CD4-positive, alpha-beta T cell treated with Interferon gamma for 1 hour (primary cell): ENCODE data around the gene PRKD3.

Experiments used
- DNase-seq: peaks from one replicate; pipeline ENCODE4 v3.0.0-alpha.2; 2020

Gene PRKD3

GRCh38 chr2:37342591-37343220 is 18.1 kb upstream of the PRKD3 start:
- no peak for DNase-seq

GRCh38 chr2:37340637-37341036 is 16.0 kb upstream of the PRKD3 start:
- DNase-seq: no peak

- no peak for DNase-seq
Observed at GRCh38 chr2:37338933-37339332, 14.3 kb upstream of the PRKD3 start.

- DNase-seq: no peak
Observed at GRCh38 chr2:37337620-37338280, 13.1 kb upstream of the PRKD3 start.

DNA sequence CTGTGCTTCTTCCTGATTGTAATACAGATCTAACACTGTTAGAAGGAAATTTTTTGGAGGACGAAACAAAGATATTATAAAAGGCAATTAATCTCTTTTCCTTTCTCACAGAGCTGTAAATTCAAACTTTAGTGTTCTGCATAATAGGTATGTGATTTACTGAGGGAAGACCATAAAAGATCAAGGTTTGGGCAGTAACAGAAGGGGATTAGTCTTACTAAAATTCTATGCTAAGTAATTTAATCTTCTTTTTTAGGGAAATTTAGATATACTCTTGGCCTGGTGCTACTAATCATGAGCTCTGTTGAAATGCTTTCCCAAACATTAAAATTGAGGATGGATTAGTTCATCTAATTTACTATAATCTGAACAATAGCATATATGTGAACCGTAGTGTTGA is 11.0 kb upstream of the PRKD3 start:
- no peak for DNase-seq

- no peak for DNase-seq
Observed at GRCh38 chr2:37333256-37333655, 8.6 kb upstream of the PRKD3 start.

- DNase-seq: no peak
Observed at GRCh38 chr2:37332560-37332959, 7.9 kb upstream of the PRKD3 start.

GRCh38 chr2:37330681-37331080 is 6.0 kb upstream of the PRKD3 start:
- no peak for DNase-seq

DNA sequence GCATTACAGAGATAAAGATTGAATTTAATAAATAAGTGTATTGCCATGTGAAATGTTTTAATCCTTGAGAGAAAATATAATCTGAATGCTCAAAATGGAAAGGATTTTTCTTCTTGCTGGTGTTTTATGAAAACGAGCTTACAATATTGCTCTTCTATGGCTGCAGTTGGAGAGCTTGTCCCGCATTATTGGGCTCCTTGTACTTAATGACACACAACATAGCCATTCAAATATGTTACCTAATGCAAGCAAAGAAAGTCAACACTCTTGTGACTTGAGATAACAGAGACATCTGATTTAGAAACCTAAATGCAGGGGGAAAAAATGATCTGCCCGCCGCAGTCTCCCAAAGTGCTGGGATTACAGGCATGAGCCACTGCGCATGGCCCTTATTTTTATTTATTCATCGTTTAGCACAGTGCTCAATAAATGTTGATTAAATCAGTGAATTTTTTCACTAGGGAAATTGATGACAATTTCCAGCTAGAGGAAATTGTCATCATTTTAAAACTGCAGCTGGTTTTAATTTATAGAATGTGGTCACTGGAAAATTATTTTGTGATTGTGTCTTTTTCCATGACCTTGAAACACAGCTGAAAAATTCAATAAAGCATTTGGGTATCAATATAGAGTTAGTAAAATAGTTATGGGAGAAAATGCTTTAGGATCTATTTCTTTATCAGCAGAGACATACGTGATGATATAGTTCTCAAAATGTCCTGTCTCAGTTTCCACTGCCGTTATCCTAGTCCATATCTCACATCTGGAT is 2.4 kb upstream of the PRKD3 start:
- no peak for DNase-seq

DNA sequence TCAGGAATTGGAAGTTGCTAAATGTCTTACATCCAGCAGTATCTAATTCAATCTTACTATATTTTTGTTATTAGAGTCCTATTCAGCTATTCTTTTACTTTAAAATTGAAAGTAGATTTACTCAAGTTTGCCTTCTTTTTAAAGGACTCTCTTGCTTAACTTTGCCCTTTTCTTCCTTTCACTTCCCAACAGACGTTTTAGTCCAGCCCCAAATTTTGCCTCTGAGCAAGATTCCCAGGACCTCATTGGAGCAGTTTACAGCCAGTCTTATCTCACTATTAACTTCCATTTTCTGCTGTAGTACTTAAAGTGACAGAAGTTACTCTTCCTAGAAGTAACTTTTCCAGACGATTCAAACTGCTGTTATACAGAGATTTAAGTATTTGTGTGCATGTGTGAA is 1.7 kb upstream of the PRKD3 start:
- no peak for DNase-seq

DNA sequence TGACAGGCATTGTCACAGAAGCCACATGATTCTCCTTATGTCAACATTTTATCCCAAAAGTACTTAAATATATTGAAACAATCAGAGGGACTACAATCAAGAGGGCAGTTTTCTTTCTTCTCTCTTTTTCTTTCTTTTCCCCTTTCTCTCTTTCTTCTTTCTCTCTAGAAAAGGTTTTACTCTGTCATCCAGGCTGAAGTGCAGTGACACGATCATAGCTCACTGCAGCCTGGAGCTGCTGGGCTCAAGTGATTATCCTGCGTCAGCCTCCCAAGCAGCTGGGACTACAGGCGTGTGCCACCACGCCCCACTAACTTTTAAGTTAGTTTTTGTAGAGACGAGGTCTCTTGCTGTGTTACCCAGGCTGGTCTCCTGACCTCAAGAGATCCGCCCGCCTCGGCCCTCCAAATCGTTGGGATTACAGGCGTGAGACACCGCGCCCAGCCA is 1.0 kb upstream of the PRKD3 start:
- no peak for DNase-seq

- peak; percentile 82 for DNase-seq
Observed at GRCh38 chr2:37324536-37324785, 172 bp downstream of the PRKD3 start.

- DNase-seq: peak; percentile 39
Observed at GRCh38 chr2:37323781-37324535, 675 bp downstream of the PRKD3 start.

DNA sequence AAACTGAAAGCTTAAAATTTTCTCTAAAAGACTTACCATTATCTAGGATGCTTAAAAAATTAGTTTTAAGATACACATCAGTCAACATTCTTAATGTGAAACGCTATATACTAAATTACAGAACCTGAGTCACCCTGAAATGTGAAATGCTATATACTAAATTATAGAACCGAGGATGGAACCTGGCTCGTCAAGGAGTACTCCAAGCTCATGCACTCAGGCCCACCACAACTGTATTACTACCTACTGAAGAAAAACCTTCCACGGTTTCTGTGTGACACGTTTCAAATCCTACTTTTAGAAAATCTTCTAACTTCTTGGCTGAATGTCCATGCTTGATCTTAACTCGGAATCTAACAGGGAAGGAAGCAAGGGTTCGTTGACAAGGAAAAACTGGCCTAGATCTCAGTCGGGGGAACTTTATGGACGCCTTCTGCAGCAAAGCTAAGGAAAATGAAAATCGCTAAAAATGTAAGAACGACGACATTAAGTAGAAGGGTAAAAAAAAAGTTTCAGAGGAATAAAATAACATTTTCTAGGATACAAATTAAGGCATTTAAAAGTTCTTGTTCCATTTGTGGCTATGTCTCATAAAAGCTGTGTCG is 1.4 kb downstream of the PRKD3 start:
- no peak for DNase-seq

DNA sequence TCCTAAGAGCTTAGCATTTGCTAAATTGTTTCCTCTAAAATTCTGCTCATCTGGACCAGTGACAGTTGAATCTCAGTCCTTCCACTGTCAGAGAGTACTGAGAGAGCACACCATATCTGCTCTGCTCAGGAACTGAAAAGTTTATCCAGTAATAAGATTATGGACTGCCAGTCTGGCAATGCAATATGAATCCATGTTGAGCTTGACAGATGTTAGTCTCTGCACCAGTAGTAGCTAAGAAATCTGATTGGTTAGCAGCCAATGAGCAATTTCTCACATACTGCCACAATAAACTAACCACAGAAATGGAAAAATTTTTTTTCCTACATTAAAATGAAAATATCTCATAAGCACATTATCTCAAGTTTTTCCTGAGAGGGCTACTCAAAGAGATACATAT is 2.3 kb downstream of the PRKD3 start:
- DNase-seq: no peak

GRCh38 chr2:37321029-37321682 is 3.5 kb downstream of the PRKD3 start:
- DNase-seq: no peak

- no peak for DNase-seq
Observed at GRCh38 chr2:37319754-37320609, 4.7 kb downstream of the PRKD3 start.

GRCh38 chr2:37318401-37318800 is 6.2 kb downstream of the PRKD3 start:
- DNase-seq: no peak

GRCh38 chr2:37317746-37318145 is 6.9 kb downstream of the PRKD3 start:
- no peak for DNase-seq

DNA sequence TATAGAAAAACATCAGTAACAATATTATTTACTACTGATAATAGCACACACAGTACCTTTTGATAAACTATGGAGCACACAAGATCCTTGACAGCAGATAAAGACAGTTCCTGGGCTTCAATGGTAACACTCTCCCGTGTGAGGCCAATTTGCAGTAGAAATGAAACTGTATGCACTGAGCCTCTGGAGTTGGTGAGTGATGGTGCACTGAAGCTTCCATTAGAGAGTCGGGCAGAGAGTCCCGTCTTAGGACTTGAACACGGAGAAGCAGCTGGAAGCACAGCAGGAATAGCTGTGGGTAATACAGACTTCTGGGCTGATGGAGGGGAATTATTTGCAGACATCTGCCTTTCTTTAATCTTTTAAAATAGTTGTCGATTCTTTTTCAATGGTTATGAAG is 8.5 kb downstream of the PRKD3 start:
- no peak for DNase-seq

DNA sequence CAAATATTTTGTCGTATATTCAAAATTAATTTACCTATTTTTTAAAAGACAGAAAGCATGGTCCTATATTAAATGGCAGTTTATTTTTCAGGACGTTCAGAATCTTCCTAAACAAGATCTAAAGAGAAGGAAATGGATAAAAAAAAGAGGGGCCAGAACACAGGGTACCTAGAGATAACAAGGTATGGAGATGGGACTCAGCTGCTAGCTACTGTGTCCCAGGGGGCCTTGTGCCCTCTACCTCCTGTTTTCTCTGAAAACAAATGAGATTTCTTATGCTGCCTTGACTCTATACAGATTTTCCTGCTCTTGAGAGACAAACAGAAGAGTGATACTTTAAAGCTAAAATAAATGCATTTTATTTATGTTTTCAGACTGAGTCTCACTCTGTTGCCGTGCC is 9.3 kb downstream of the PRKD3 start:
- DNase-seq: no peak

- DNase-seq: no peak
Observed at GRCh38 chr2:37307500-37307899, 17.1 kb downstream of the PRKD3 start.
